Trophoblast cell (in vitro differentiated cells and primary cell): ENCODE results near the gene PDE1A.

ENCODE experiments used
- DNase-seq, 2 donors: peaks; one replicate each; pipeline ENCODE4 v3.0.0-alpha.2; 2016
- H2AFZ ChIP-seq: 2 replicates; pipeline ENCODE4 v1.6.1; 2013; ENCODE audit warnings: low read length, moderate library complexity, mild to moderate bottlenecking; ENCODE audit not compliant: insufficient read depth, poor library complexity
- H2AK5ac ChIP-seq: 2 replicates; pipeline ENCODE4 v1.6.1; 2013; ENCODE audit warnings: mild to moderate bottlenecking, low read length
- H2BK120ac ChIP-seq: 2 replicates; pipeline ENCODE4 v1.6.1; 2013; ENCODE audit warnings: low read length, mild to moderate bottlenecking, moderate library complexity; ENCODE audit not compliant: insufficient read depth, poor library complexity
- H2BK12ac ChIP-seq: 2 replicates; pipeline ENCODE4 v1.6.1; 2013; ENCODE audit warnings: mild to moderate bottlenecking, low read length, moderate library complexity
- H2BK5ac ChIP-seq: 2 replicates; pipeline ENCODE4 v1.6.1; 2013; ENCODE audit warnings: low read length, low read depth, moderate library complexity, mild to moderate bottlenecking; ENCODE audit not compliant: poor library complexity
- H3K14ac ChIP-seq: 2 replicates; pipeline ENCODE4 v1.6.1; 2013; ENCODE audit warnings: mild to moderate bottlenecking, low read length
- H3K18ac ChIP-seq: 2 replicates; pipeline ENCODE4 v1.6.1; 2013; ENCODE audit warnings: mild to moderate bottlenecking, low read length
- H3K23ac ChIP-seq: 2 replicates; pipeline ENCODE4 v1.6.1; 2013; ENCODE audit warnings: low read length
- H3K27ac ChIP-seq: 2 replicates; pipeline ENCODE4 v1.5.1; 2013; ENCODE audit warnings: low read depth, mild to moderate bottlenecking, inconsistent platforms, low read length, moderate library complexity
- H3K27me3 ChIP-seq: 2 replicates; pipeline ENCODE4 v1.6.1; 2013; ENCODE audit warnings: inconsistent platforms, mild to moderate bottlenecking, low read length, moderate library complexity; ENCODE audit not compliant: insufficient read depth
- H3K36me3 ChIP-seq, 2 experiments: 1 replicate in 1 of 2; 2 replicates in 1 of 2; pipeline ENCODE4 v1.6.1; 2013; ENCODE audit warnings: low read length in 2 of 2, mild to moderate bottlenecking in 2 of 2, moderate library complexity in 1 of 2; ENCODE audit not compliant: insufficient read depth in 2 of 2, control insufficient read depth in 1 of 2
- H3K4ac ChIP-seq: 2 replicates; pipeline ENCODE4 v1.6.1; 2013; ENCODE audit warnings: low read depth, mild to moderate bottlenecking, low read length, moderate library complexity
- H3K4me1 ChIP-seq, 2 experiments: 1 replicate in 1 of 2; 2 replicates in 1 of 2; pipeline ENCODE4 v1.6.1; 2013; ENCODE audit warnings: low read length in 2 of 2, mild to moderate bottlenecking in 2 of 2, moderate library complexity in 1 of 2; ENCODE audit not compliant: insufficient read depth in 2 of 2, control insufficient read depth in 1 of 2
- H3K4me2 ChIP-seq: 2 replicates; pipeline ENCODE4 v1.6.1; 2013; ENCODE audit warnings: inconsistent platforms, mild to moderate bottlenecking, low read length, moderate library complexity
- H3K4me3 ChIP-seq: 2 replicates; pipeline ENCODE4 v1.5.1; 2013; ENCODE audit warnings: mild to moderate bottlenecking, low read depth, low read length, inconsistent platforms
- H3K79me1 ChIP-seq: one replicate; pipeline ENCODE4 v1.6.1; 2013; ENCODE audit warnings: low read length
- H3K79me2 ChIP-seq: 2 replicates; pipeline ENCODE4 v1.6.1; 2013; ENCODE audit warnings: low read length, mild to moderate bottlenecking; ENCODE audit not compliant: control insufficient read depth, insufficient read depth, poor library complexity
- H3K9ac ChIP-seq: 2 replicates; pipeline ENCODE4 v1.6.1; 2013; ENCODE audit warnings: mild to moderate bottlenecking, low read length
- H3K9me3 ChIP-seq: 2 replicates; pipeline ENCODE4 v1.6.1; 2013; ENCODE audit warnings: low read depth, mild to moderate bottlenecking, control low read depth, inconsistent platforms, low read length; ENCODE audit not compliant: insufficient read depth
- H4K12ac ChIP-seq: 2 replicates; pipeline ENCODE4 v1.6.1; 2013; ENCODE audit warnings: low read depth, mild to moderate bottlenecking, low read length, moderate library complexity
- H4K8ac ChIP-seq: 2 replicates; pipeline ENCODE4 v1.6.1; 2013; ENCODE audit warnings: low read depth, mild to moderate bottlenecking, low read length, moderate library complexity
- H4K91ac ChIP-seq: one replicate; pipeline ENCODE4 v1.6.1; 2013; ENCODE audit warnings: low read depth, mild to moderate bottlenecking, low read length, moderate library complexity
- WGBS: extraction: QIAGEN DNeasy Blood & Tissue Kit; methylation state at CpG from one replicate; pipeline ENCODE4 v1.1.7; 2013; ENCODE audit warnings: missing lambda C conversion rate; ENCODE audit not compliant: insufficient read length, insufficient coverage; ENCODE audit errors: extremely low coverage; 5-methylcytosine and 5-hydroxymethylcytosine counted together

PDE1A gene

DNA sequence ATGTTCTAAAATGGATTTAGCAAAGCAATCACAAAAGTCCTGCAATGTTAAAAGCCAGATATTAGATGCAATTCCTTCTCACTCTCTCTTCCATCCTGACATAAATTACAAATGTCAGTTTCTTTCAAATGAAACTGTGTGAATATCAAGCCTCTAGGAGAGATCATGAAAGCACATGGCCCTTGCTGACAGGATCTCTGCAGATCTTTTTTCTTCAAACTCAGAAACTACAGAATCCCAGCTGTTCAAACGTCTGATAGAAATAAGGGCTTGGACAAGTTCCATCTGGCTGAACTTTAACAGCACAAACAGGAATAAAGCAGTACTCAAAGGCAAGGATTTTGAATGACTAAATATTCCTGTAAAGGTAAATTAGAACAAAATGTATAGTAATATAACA lies 47.6 kb downstream of the PDE1A start:
- H2AK5ac ChIP-seq = no peak overlapping the region
- no peak overlapping the region for H3K4me3 ChIP-seq
- no peaks in the 10 kb centered on the region for H3K27me3 ChIP-seq
- no peak overlapping the region for H3K27ac ChIP-seq
- H4K8ac ChIP-seq = no peak overlapping the region
- H4K91ac ChIP-seq = no peak overlapping the region
- H3K79me2 ChIP-seq = no peaks in the 10 kb centered on the region
- WGBS = no CpG with 5 or more reads among the region's 1 CpG
- H3K4me1 ChIP-seq = no peaks in the 10 kb centered on the region
- no peak for DNase-seq
- no peak overlapping the region for H2BK12ac ChIP-seq
- no peak overlapping the region for H3K9ac ChIP-seq
- no peak overlapping the region for H3K14ac ChIP-seq
- H2BK120ac ChIP-seq = no peak overlapping the region
- H3K23ac ChIP-seq = no peak overlapping the region
- no peak overlapping the region for H3K4me2 ChIP-seq
- H3K18ac ChIP-seq = no peak overlapping the region
- H4K12ac ChIP-seq = no peak overlapping the region
- peaks cover 5% of the 10 kb centered on the region for H3K9me3 ChIP-seq
- H3K36me3 ChIP-seq = no peaks in the 10 kb centered on the region
- no peak overlapping the region for H3K4ac ChIP-seq
- no peak overlapping the region for H2AFZ ChIP-seq
- H3K79me1 ChIP-seq = no peaks in the 10 kb centered on the region
- H2BK5ac ChIP-seq = no peak overlapping the region

DNA sequence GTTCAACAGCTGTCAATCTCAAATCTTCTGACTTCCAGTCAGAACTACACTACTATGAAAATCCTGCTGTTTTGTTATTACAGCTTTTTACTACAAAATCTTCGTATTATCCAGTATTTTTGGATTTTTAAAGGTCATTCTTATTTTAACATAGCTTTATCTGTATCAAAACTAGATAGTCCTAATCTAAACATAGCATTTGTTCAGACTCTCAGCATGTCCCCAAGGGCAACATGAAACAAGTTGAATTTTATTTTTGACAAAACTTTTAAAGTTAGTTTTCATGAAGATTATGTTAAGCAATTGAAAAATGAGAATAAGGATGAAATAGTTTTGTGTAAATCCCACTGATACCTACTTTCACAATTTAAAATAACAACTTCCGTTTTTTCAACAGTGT lies 48.1 kb downstream of the PDE1A start:
- no peak for DNase-seq
- Histone ChIP-seq H4K8ac (no peak overlapping the region), H2AK5ac (no peak overlapping the region), H2BK120ac (no peak overlapping the region), H2AFZ (no peak overlapping the region), H2BK12ac (no peak overlapping the region), H3K36me3 (no peaks in the 10 kb centered on the region), H3K14ac (no peak overlapping the region), H3K79me2 (no peaks in the 10 kb centered on the region), H3K4ac (no peak overlapping the region), H4K91ac (no peak overlapping the region), H3K9ac (no peak overlapping the region), H3K9me3 (peaks cover 5% of the 10 kb centered on the region), H3K27ac (no peak overlapping the region), H3K27me3 (no peaks in the 10 kb centered on the region), H3K4me3 (no peak overlapping the region), H4K12ac (no peak overlapping the region), H3K79me1 (no peaks in the 10 kb centered on the region), H3K23ac (no peak overlapping the region), H3K4me1 (no peaks in the 10 kb centered on the region), H2BK5ac (no peak overlapping the region), H3K18ac (no peak overlapping the region), H3K4me2 (no peak overlapping the region)
- no CpG with 5 or more reads among the region's 2 CpGs for WGBS

DNA sequence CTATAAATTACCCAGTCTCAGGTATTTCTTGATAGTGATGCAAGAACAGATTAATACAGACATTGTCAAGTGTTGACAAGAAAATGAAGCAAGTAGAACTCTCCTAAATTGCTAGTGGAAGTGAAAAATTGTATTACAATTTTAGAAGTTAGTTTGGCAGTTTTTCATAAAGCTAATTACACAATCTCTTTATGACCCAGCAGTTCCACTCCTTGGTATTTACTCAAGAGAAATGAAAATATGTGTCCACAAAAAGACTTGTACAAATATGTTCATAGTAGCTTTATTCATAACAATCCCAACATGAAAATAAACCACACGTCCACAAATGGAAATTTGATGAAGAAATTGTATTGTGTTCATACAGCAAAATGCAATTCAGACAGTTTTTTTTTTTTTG lies 49.4 kb downstream of the PDE1A start:
- Histone ChIP-seq H2BK5ac (no peak overlapping the region), H3K79me1 (no peaks in the 10 kb centered on the region), H4K91ac (no peak overlapping the region), H3K18ac (no peak overlapping the region), H2BK12ac (no peak overlapping the region), H3K23ac (no peak overlapping the region), H2AK5ac (no peak overlapping the region), H3K14ac (no peak overlapping the region), H3K4me3 (no peak overlapping the region), H3K27ac (no peak overlapping the region), H3K79me2 (no peaks in the 10 kb centered on the region), H3K9me3 (peaks cover 5% of the 10 kb centered on the region), H2BK120ac (no peak overlapping the region), H3K4ac (no peak overlapping the region), H3K36me3 (no peaks in the 10 kb centered on the region), H2AFZ (no peak overlapping the region), H3K9ac (no peak overlapping the region), H3K27me3 (no peaks in the 10 kb centered on the region), H4K12ac (no peak overlapping the region), H3K4me2 (no peak overlapping the region), H3K4me1 (peaks cover 0 to 2% of the 10 kb centered on the region in 2 experiments), H4K8ac (no peak overlapping the region)
- WGBS = no CpG with 5 or more reads among the region's 1 CpG
- no peak for DNase-seq

DNA sequence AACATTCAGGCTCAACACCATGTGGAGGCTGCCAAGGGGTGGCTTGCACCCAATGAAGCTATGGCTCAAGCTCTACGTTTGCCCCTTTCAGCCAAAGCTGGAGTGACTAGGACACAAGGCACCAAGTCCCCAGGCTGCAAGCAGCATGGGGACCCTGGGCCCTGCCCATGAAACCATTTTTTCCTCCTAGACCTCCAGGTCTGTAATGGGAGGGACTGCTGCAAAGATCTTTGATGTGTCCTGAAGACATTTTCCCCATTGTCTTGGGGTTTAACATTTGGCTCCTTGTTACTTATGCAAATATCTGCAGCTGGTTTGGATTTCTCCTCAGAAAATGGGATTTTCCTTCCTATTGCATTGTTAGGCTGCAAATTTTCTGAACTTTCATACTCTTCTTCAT lies 51.0 kb downstream of the PDE1A start:
- no peak overlapping the region for H3K18ac ChIP-seq
- no peak overlapping the region for H4K8ac ChIP-seq
- no peak overlapping the region for H2BK5ac ChIP-seq
- no peak for DNase-seq
- no peaks in the 10 kb centered on the region for H3K79me1 ChIP-seq
- H3K4ac ChIP-seq = no peak overlapping the region
- no peaks in the 10 kb centered on the region for H3K79me2 ChIP-seq
- no peak overlapping the region for H3K4me3 ChIP-seq
- H3K14ac ChIP-seq = no peak overlapping the region
- no peak overlapping the region for H2AFZ ChIP-seq
- H4K91ac ChIP-seq = no peak overlapping the region
- H3K36me3 ChIP-seq = no peaks in the 10 kb centered on the region
- H3K4me1 ChIP-seq = peaks cover 0 to 2% of the 10 kb centered on the region in 2 experiments
- H4K12ac ChIP-seq = no peak overlapping the region
- no peak overlapping the region for H2AK5ac ChIP-seq
- no peak overlapping the region for H3K9ac ChIP-seq
- no peak overlapping the region for H3K23ac ChIP-seq
- H3K9me3 ChIP-seq = peaks cover 5% of the 10 kb centered on the region
- no CpG with 5 or more reads among the region's 1 CpG for WGBS
- H2BK120ac ChIP-seq = no peak overlapping the region
- H3K4me2 ChIP-seq = no peak overlapping the region
- H3K27ac ChIP-seq = no peak overlapping the region
- no peaks in the 10 kb centered on the region for H3K27me3 ChIP-seq
- no peak overlapping the region for H2BK12ac ChIP-seq
